Endothelial cell of umbilical vein (primary cell): ENCODE results near the gene H2AZ1. TPM values are rescaled to one million over a fixed set of nuclear protein-coding genes. Genes with fewer than 3 reads are reported as not detected.

ENCODE experiments used
- BruUV-seq: library from RNA; stranded (reverse); fragments of 400-500 nt; replicated peaks from 2 replicates; lab custom pipeline; 2021; lab: Mats Ljungman, UMichigan
- CTCF ChIA-PET: fragments of 300-600, 350-600 bp; sonication (Branson Sonifier 250); formaldehyde crosslinking; loops from one replicate; lab custom pipeline; 2021; ENCODE audit warnings: antibody characterized with exemption, inconsistent platforms; lab: Charles Lee
- POLR2A ChIA-PET: fragments of 300-600, 350-600 bp; sonication (Branson Sonifier 250); formaldehyde crosslinking; loops from one replicate; lab custom pipeline; 2021; ENCODE audit warnings: antibody characterized with exemption, inconsistent platforms; lab: Charles Lee
- DNase-seq: peaks from one replicate; pipeline ENCODE4 v3.0.0-alpha.2; 2011; ENCODE audit warnings: low read depth, low spot score
- FAIRE-seq: peaks from 2 replicates; lab custom pipeline; 2011; peaks lifted over from hg19 to GRCh38; lab: Jason Lieb, UNC
- H2AFZ ChIP-seq: 2 replicates; pipeline ENCODE4 v1.6.0; 2012; ENCODE audit warnings: low read depth, low read length, control low read depth, inconsistent platforms
- H3K27ac ChIP-seq: 2 replicates; pipeline ENCODE4 v1.5.1; 2011; ENCODE audit warnings: low read depth, mild to moderate bottlenecking, control low read depth, low read length, moderate library complexity; ENCODE audit not compliant: insufficient read depth
- H3K27me3 ChIP-seq, 2 experiments: 2 replicates each; pipeline versions ENCODE4 v1.6.0 to v1.6.1; 2011; ENCODE audit warnings: low read length in 2 of 2, mixed read lengths in 1 of 2; ENCODE audit not compliant: control insufficient read depth in 2 of 2, insufficient read depth in 2 of 2
- H3K36me3 ChIP-seq, 2 experiments: 2 replicates in 1 of 2; 3 replicates in 1 of 2; pipeline ENCODE4 v1.5.1; 2011; ENCODE audit warnings: low read length in 2 of 2, mild to moderate bottlenecking in 1 of 2, moderate library complexity in 1 of 2; ENCODE audit not compliant: control insufficient read depth in 2 of 2, insufficient read depth in 2 of 2; ENCODE audit errors: extremely low read depth in 1 of 2
- H3K4me1 ChIP-seq: 3 replicates; pipeline ENCODE4 v1.5.1; 2011; ENCODE audit warnings: mild to moderate bottlenecking, low read length; ENCODE audit not compliant: control insufficient read depth, insufficient read depth; ENCODE audit errors: extremely low read depth
- H3K4me2 ChIP-seq: 2 replicates; pipeline ENCODE4 v1.6.1; 2011; ENCODE audit warnings: low read length, control low read depth, mixed read lengths; ENCODE audit not compliant: insufficient read depth
- H3K4me3 ChIP-seq, 3 experiments: fragments of 200-600 bp in 1 of 3; sonication (generic), shearing (Covaris generic) in 1 of 3; replicated peaks in 1 of 3; 2 replicates each; pipeline ENCODE4 v1.5.1; 2011 to 2016; ENCODE audit warnings: control low read depth in 3 of 3, low read length in 3 of 3, mild to moderate bottlenecking in 2 of 3, inconsistent platforms in 1 of 3, low read depth in 1 of 3, moderate library complexity in 1 of 3; ENCODE audit not compliant: insufficient read depth in 1 of 3
- H3K79me2 ChIP-seq: 2 replicates; pipeline ENCODE4 v1.6.0; 2012; ENCODE audit warnings: low read length, inconsistent platforms; ENCODE audit not compliant: control insufficient read depth, insufficient read depth
- H3K9ac ChIP-seq: replicated peaks from 2 replicates; pipeline ENCODE3; 2011; ENCODE audit warnings: low read length, control low read depth; ENCODE audit not compliant: insufficient read depth; ENCODE audit errors: extremely low read depth
- H3K9me1 ChIP-seq: replicated peaks from 3 replicates; pipeline ENCODE4 v1.6.0; 2011; ENCODE audit warnings: mild to moderate bottlenecking, low read length; ENCODE audit not compliant: control insufficient read depth, insufficient read depth; ENCODE audit errors: extremely low read depth
- H3K9me3 ChIP-seq: replicated peaks from 2 replicates; pipeline ENCODE4 v1.5.1; 2012; ENCODE audit warnings: low read length, inconsistent platforms; ENCODE audit not compliant: control insufficient read depth, insufficient read depth
- H4K20me1 ChIP-seq: replicated peaks from 2 replicates; pipeline ENCODE3; 2011; ENCODE audit warnings: mild to moderate bottlenecking, low read length; ENCODE audit not compliant: control insufficient read depth, insufficient read depth; ENCODE audit errors: extremely low read depth
- CTCF ChIP-seq, 2 donors: IDR thresholded peaks; 1 replicate in 1 of 2; 2 replicates in 1 of 2; pipeline ENCODE4 v1.5.1; 2011; ENCODE audit warnings: low read length in 2 of 2, mild to moderate bottlenecking in 2 of 2, moderate library complexity in 2 of 2, control low read depth in 1 of 2, inconsistent platforms in 1 of 2, low read depth in 1 of 2; ENCODE audit not compliant: insufficient read depth in 1 of 2; ENCODE audit errors: extremely low read depth in 1 of 2
- EZH2 ChIP-seq: IDR thresholded peaks from 2 replicates; pipeline ENCODE4 v1.6.1; 2012; ENCODE audit warnings: borderline replicate concordance, low read depth, mild to moderate bottlenecking, moderate library complexity, low read length, inconsistent platforms; ENCODE audit not compliant: severe bottlenecking
- FOS ChIP-seq: IDR thresholded peaks from 2 replicates; pipeline ENCODE4 v1.6.1; 2011; ENCODE audit warnings: mild to moderate bottlenecking, low read length, moderate library complexity, borderline replicate concordance; ENCODE audit not compliant: insufficient read depth
- GATA2 ChIP-seq: IDR thresholded peaks from 2 replicates; pipeline ENCODE4 v1.7.0; 2011; ENCODE audit warnings: low read depth, mild to moderate bottlenecking, moderate library complexity, mixed read lengths, low read length; ENCODE audit not compliant: insufficient read length, insufficient read depth
- JUN ChIP-seq: IDR thresholded peaks from 2 replicates; pipeline ENCODE4 v1.6.1; 2011; ENCODE audit warnings: borderline replicate concordance, low read depth; ENCODE audit not compliant: insufficient read length, insufficient read depth
- MAX ChIP-seq: IDR thresholded peaks from 2 replicates; pipeline ENCODE4 v1.6.1; 2011; ENCODE audit not compliant: insufficient read depth, insufficient read length
- MYC ChIP-seq: IDR thresholded peaks from one replicate; pipeline ENCODE4 v1.6.1; 2011; ENCODE audit warnings: mild to moderate bottlenecking, low read depth, low read length
- POLR2A ChIP-seq: IDR thresholded peaks from 2 replicates; pipeline ENCODE4 v1.6.1; 2012; ENCODE audit warnings: low read depth, mild to moderate bottlenecking, control low read depth, low read length
- POLR2AphosphoS5 ChIP-seq: IDR thresholded peaks from 2 replicates; pipeline ENCODE4 v1.6.1; 2012; ENCODE audit warnings: low read depth, mild to moderate bottlenecking, control low read depth, low read length, moderate library complexity; ENCODE audit not compliant: insufficient read depth
- dilution Hi-C: fragments of 300-500 bp; cut with MboI; formaldehyde crosslinking; loops from one replicate; pipeline ENCODE4 v1.15.0; 2019; ENCODE audit warnings: low sequenced_read_pairs; ENCODE audit not compliant: extremely low pct_ligation_motif_present
- intact Hi-C: fragments of 100-400 bp; cut with micrococcal nuclease; formaldehyde crosslinking; loops from one replicate; pipeline ENCODE4 v1.10.0; 2022
- polyA plus RNA-seq, 4 experiments: library from polyadenylated mRNA; depleted of rRNA in 3 of 4; stranded (reverse) in 3 of 4; unstranded in 1 of 4; fragments of >200 nt; gene quantifications; 2 replicates each; pipeline versions ENCODE4 v1.2.1 to v1.2.3, GENCODE V29; 2011 to 2012; ENCODE audit warnings: missing spikeins in 1 of 4
- total RNA-seq: library from RNA; stranded (reverse); gene quantifications from 2 replicates; pipeline ENCODE4 v1.2.3, GENCODE V29; 2021

H2AZ1 gene
- total and polyA plus RNA-seq, 2 donors (not counting 3 experiments of a cell fraction or from before 2014, with no cell fraction given): 682 to 715 TPM

GRCh38 chr4:99971453-99972111 is 21.5 kb upstream of the H2AZ1 start:
- no peaks in the 10 kb centered on the region for H3K9me3 ChIP-seq
- no peak overlapping the region for H3K4me3 ChIP-seq
- CTCF ChIA-PET: no interaction called here
- no peak overlapping the region for H3K4me2 ChIP-seq
- no peak for FAIRE-seq
- intact Hi-C loops: no loop called here
- no peaks in the 10 kb centered on the region for H3K4me1 ChIP-seq
- no peak overlapping the region for H3K9ac ChIP-seq
- no peak overlapping the region for H3K27ac ChIP-seq
- BruUV-seq: no TSS peak
- TF ChIP-seq CTCF (IDR thresholded peaks at IDR 0.05; ENCODE audit: extremely low read depth in 1 of 2, insufficient read depth in 1 of 2, low read depth in 1 of 2, low read length in 2 of 2): no peak
- no peaks in the 10 kb centered on the region for H3K36me3 ChIP-seq
- H3K79me2 ChIP-seq: no peaks in the 10 kb centered on the region
- H2AFZ ChIP-seq: no peak overlapping the region
- no peaks in the 10 kb centered on the region for H4K20me1 ChIP-seq
- no peak for DNase-seq
- POLR2A ChIA-PET: no interaction called here
- H3K27me3 ChIP-seq: no peaks in the 10 kb centered on the region
- no peaks in the 10 kb centered on the region for H3K9me1 ChIP-seq
- dilution Hi-C loops: no loop called here

DNA sequence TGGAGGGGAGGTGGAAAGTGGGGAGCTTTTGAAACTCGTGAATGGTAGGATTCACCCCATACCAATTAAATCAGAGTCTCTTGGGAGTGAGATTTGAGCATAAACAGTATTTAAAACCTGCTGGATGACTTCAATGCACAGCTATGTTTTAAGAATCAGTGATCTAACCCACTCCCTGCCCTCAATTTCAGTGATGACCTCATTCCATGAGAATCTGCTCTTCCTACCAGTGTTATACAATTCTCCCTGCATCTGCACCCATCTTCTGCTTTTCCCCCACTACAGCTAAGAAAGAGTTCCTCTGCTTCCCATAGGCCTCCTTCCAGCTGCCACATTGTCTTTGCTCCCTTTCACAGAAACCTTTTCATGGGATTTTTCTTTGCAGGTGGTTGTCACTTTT is 18.3 kb upstream of the H2AZ1 start:
- Histone ChIP-seq H2AFZ (no peak overlapping the region), H3K4me3 (no peak overlapping the region), H3K4me2 (no peak overlapping the region), H4K20me1 (no peaks in the 10 kb centered on the region), H3K27ac (no peak overlapping the region), H3K36me3 (no peaks in the 10 kb centered on the region), H3K9ac (no peak overlapping the region), H3K9me3 (no peaks in the 10 kb centered on the region), H3K79me2 (no peaks in the 10 kb centered on the region), H3K4me1 (no peaks in the 10 kb centered on the region), H3K27me3 (no peaks in the 10 kb centered on the region), H3K9me1 (no peaks in the 10 kb centered on the region)
- ChIA-PET CTCF (no interaction called here), POLR2A (no interaction called here)
- no TSS peak for BruUV-seq
- DNase-seq: no peak
- no peak for FAIRE-seq
- intact Hi-C loops: no loop called here
- no peak for TF ChIP-seq FOS
- TF ChIP-seq POLR2A: no peak
- TF ChIP-seq POLR2AphosphoS5: no peak
- TF ChIP-seq MYC: no peak
- TF ChIP-seq MAX: no peak
- TF ChIP-seq CTCF (IDR thresholded peaks at IDR 0.05; ENCODE audit: extremely low read depth in 1 of 2, insufficient read depth in 1 of 2, low read depth in 1 of 2, low read length in 2 of 2): no peak
- TF ChIP-seq GATA2: no peak
- no peak for TF ChIP-seq JUN
- no peak for TF ChIP-seq EZH2
- dilution Hi-C loops: no loop called here
